GM21737 (cell line): ENCODE results near the gene IFT52.
"Not testable (repeated sequence)": the region's sequence is repeated elsewhere in the genome, so short reads cannot be mapped to it uniquely, and the experiment has no call there.

Experiments used
- ATAC-seq: cut with Tn5 transposase; IDR thresholded peaks from one replicate; pipeline ENCODE4 v1.9.1; 2021; ENCODE audit warnings: mild to moderate bottlenecking, moderate library complexity; ENCODE audit not compliant: unreplicated experiment

Gene IFT52

GRCh38 chr20:43650997-43651525, 60.3 kb downstream of the IFT52 start:
- no peak for ATAC-seq

- not testable (repeated sequence) for ATAC-seq
These were observed 61.0 kb downstream of the IFT52 start for GRCh38 chr20:43651650-43652184.

DNA sequence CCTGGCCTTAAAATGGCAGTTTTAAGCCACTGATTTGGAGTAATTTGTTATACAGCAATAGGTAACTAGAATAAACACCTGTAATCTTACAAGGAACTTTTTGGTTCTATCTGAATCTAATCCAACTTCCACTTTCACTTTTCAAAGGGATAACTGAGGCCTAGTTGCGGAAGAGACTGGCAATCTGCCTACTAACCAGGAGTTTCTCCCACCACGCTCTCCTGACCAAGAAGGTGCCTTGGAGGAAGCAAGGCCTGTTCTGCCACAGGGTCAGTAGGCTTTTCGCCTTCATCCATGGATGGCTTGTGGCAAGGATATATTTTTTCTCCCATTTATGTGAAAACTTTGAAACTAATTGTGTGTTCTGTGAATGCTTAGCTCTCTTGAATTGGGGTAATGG, 63.2 kb downstream of the IFT52 start:
- ATAC-seq = no peak

DNA sequence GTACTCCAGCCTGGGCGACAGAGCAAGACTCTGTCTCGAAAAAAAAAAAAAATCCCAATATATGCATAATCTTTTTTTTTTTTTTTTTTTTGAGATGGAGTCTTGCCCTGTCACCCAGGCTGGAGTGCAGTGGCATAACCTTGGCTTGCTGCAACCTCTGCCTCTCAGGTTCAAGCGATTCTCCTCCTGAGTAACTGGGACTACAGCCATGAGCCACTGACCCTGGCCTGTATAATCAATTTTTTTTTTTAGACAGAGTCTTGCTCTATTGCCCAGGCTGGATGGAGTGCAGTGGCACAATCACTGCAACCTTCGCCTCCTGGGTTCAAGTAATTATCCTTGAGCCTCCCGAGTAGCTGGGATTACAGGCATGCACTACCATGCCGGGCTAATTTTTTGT, 64.4 kb downstream of the IFT52 start:
- not testable (repeated sequence) for ATAC-seq

DNA sequence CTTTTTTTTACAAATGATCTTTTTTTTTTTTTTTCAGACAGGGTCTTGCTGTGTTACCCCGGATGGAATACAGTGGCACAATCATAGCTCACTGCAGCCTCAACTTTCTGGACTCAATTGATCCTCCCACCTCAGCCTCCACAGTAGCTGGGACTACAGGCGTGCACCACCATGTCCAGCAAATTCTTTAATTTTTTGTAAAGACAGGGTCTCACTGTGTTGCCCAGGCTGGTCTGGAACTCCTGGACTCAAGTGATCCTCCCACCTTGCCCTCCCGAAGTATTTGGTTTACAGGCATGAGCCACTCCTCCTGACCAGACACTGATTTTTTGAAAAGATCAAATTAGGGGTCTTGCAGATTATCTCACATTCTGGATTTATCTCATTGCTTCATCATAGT, 65.2 kb downstream of the IFT52 start:
- ATAC-seq = no peak

DNA sequence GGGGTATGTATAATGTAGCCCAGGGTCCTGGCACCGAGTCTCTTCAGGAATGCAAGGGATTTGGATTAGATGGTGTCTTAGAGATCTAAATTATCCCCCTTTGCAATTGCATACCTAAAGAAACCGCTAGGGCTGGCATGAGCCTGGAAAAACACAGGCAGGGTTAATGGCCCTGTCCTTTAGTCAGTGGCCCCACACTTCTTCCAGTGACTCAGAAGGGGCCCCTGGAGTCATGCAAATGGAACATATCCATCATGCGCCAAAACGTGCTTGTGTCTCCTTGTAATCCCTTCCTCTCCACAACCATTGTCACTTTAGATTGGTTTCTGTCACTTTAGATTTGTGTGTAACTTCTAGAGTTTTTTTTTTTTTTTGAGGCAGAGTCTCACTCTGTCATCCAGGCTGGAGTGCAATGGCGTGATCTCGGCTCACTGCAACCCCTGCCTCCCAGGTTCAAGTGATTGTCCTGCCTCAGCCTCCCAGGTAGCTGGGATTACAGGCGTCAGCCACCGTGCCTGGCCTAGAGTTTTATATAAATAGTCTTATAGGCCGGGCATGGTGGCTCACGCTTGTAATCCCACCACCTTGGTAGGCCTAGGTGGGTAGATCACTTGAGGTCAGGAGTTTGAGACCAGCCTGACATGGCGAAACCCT, 67.5 kb downstream of the IFT52 start:
- peak; percentile 13 for ATAC-seq

DNA sequence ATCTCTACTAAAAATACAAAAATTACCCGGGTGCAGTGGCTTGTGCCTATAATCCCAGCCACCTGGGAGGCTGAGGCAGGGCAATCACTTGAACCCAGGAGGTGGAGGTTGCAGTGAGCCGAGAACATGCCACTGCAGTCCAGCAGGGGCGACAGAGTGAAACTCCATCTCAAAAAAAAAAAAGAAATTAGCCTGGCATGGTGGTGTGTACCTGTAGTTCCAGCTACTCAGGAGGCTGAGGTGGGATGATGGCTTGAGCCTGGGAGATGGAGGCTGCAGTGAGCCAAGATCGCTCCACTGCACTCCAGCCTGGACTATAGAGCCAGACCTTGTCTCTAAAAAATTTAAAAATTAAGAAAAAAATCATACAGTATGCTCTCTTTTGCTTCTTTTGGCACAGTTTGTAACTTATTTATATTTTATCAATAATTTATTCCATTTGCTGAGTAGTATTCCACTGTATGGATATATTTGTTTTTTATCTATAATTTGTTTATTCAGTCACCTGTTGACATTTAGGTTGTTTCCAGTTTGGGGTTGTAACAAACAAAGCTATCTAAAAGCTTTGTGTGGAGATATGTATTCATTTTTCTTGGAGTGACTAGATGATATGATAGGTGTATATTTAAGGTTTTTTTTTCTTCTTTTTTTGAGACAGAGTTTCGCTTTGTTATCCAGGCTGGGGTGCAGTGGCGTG, 68.1 kb downstream of the IFT52 start:
- ATAC-seq = no peak

DNA sequence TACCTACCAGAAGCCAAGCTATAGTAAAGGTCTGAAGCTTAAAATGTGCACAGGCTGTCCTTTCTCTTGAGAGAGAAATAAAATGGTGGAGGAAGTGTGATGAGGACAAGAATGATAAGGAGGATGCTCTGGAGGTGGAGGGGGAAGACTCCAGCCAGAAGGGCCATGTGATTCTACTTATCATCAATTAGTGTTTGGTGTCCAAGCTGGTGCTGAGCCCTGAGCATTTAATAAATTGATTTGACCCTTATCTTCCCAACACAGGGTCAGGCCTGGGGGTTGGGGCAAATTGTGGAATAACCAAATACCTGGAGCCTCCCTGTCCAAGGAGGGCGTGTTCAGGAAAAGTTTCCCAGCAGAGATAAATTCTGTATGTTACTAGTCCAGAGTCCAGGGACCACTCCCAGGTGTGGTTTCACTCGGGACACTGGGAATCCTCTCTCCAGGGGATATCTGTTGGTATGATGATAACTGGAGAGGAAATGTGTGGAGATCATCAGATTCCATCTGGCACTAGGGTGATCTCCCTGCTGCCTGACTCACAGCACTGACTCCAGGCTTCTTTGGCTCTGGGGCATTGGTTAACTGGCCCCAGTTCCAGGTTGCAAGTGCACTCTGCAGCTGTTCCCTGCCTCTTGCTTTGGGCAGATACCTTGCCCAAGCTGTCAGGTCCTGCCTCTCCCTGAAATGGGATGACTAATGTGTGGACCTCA, 72.4 kb downstream of the IFT52 start:
- ATAC-seq = no peak

GRCh38 chr20:43665466-43666176, 74.9 kb downstream of the IFT52 start:
- ATAC-seq = no peak

- peak; percentile 67 for ATAC-seq
These were observed 75.9 kb downstream of the IFT52 start, which contains the start of gene MYBL2 for GRCh38 chr20:43666376-43667328. TSS of gene MYBL2 (plus strand) at chr20:43667114. CDS start at chr20:43667284, 170 bp downstream.

DNA sequence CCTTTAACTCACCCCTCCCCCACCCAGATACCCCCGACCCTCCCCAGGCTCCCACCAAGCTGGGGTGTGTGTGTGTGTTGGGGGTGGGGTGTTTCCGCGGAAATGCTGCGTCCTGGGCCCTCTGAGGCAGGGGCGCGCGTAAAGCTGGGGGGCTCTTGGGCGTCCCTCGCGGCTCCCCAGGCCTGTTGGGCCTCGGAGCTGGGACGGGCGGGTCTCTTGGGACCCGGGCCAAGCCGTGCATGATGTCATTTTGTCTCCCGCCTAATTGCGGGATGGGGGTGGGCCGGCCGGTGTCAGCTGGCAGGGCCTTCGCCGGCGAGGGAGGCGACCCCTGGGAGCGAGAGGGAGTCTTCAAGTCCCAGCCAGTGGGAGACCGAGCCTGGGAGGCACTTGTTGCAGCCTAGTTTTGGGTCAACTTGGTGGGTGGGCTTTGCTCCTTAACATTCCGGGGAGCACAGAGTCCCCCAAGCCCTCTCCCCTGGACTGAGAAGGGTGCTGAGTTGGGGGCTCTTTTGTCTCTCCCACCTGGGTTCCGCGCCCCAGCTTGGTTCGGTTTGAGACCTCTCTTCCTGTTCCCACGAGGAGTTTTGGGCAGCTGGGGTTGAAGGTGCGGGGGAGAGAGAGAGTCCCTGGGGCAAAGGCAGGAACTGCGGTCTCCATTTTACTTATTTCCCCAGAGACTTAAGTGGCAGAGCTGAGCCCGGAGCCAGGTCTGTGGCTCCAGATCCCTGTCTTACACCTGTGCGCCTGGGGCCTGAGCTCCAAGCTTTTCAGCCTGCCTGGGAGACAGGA, 76.8 kb downstream of the IFT52 start:
- ATAC-seq = peak; percentile 27

DNA sequence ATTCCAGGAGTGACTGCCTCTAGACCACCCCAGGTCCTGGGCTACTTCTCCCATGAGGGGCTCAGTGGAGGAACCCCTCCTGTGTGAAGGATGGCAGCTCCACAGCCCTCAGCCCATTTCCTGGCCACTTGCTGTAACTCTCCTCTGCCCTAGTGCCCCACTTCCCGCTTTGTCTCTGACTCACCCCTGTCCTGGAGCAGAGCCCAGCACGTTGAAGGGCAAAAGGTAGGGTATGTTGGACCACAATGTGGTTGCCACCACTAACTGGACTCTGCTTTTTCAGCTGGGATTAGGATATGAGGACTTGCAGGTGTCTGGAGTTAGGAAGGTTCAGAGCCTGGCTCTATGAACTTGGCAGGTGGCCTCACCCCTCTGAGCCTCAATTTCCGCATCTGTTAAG, 78.6 kb downstream of the IFT52 start:
- ATAC-seq = no peak

DNA sequence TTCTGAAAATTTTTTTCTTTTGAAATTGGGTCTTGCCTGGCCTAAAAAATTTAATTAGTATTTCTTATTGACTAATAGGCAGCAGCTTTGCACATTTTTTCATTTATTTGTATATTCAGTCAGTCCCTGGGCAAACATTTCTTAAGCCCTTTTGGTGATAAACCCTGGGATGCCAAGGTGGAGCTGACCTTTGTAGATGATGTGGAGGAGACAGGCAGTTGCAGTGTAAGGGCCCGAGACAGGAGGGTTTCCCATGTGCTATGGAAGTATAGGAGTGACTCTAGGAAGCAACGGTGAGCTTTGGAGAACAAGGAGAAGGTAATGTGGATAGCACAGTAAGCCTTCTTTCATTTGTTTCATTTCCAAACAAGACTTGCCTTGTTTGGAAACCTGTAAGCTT, 79.7 kb downstream of the IFT52 start:
- no peak for ATAC-seq

DNA sequence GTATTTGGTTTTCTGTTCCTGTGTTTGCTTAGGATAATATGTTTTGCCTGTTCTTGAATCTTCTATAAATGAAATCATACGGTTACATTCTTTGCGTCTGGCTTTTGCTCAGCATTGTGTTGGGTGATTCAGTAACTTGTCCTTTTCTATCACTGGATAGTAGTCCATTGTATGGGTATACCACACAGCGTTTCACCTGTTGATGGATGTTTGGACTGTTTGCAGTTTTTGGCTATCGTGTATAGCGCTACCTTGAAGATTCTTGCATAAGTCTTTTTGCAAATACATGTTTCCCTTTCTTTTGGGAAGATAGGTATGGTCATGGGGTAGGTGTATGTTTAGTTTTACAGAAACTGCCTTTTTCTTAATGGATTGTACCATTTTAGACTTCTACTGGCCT, 85.6 kb downstream of the IFT52 start:
- no peak for ATAC-seq

GRCh38 chr20:43680981-43681380, 90.2 kb downstream of the IFT52 start:
- ATAC-seq = peak; percentile 8

GRCh38 chr20:43681468-43681942, 90.8 kb downstream of the IFT52 start:
- ATAC-seq = peak; percentile 19

GRCh38 chr20:43681991-43682410, 91.3 kb downstream of the IFT52 start:
- peak; percentile 95 for ATAC-seq

- peak; percentile 33 for ATAC-seq
These were observed 91.7 kb downstream of the IFT52 start for GRCh38 chr20:43682446-43682845.

DNA sequence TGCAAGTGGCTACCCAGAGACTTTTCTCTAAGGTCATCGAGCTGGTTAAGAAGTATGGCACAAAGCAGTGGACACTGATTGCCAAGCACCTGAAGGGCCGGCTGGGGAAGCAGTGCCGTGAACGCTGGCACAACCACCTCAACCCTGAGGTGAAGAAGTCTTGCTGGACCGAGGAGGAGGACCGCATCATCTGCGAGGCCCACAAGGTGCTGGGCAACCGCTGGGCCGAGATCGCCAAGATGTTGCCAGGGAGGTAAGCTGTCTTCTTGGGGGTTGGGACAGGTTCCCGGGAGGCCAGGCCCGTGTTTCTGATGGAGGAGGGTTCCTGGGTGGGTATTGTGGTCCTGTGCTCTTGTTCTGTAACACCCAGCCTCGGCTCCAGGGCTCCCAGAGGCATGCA, 96.1 kb downstream of the IFT52 start:
- ATAC-seq = no peak
